ENCODE measurements around the gene THSD7B. TPM values are rescaled to one million over a fixed set of nuclear protein-coding genes. Genes with fewer than 3 reads are reported as not detected.

The THSD7B gene
- total and polyA plus RNA-seq, 2 of the 8 experiments (the other 6 are each of a cell fraction or from before 2014, with no cell fraction given): 0.60 to 2.9 TPM

DNA sequence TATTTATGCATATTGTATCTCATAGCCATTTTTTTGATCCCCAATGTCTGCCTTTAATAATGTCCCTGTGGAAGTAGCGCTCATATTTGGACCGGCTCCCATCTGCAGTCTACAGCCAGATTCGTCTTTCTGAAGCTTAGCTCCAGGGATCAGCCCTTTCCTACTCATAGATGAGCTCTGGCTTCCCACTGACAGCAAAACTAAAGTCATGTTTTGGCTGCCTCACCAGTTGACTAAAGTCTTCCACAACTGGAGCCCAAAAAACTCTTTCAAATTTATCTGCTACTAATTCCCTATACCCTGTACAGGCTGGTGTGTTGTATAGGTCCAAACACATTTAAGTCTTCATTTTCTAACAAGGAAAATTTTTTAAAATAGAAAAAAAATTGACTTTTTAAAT lies 904.8 kb downstream of the THSD7B start (continued):
- no peak for TF ChIP-seq MAFK (IDR thresholded peaks at IDR 0.05; ENCODE audit: low read depth, low read length)
- no peak for TF ChIP-seq ASH2L (IDR thresholded peaks at IDR 0.05; ENCODE audit: low read length)
- TF ChIP-seq NRF1 (IDR thresholded peaks at IDR 0.05; ENCODE audit: low read depth, low read length): no peak
